Transverse colon (tissue), 4 donors: ENCODE results near the gene DCAF8. TPM values are rescaled to one million over a fixed set of nuclear protein-coding genes. Genes with fewer than 3 reads are reported as not detected.

Source experiments
- DNase-seq: peaks from one replicate; pipeline ENCODE4 v3.0.0-alpha.2; 2019
- H3K27ac ChIP-seq, 4 donors: fragments of 200-600 bp; sonication (generic); 2 replicates each; pipeline ENCODE4 v1.5.1; 2016 to 2018; ENCODE audit warnings: inconsistent platforms in 4 of 4
- H3K27me3 ChIP-seq: fragments of 200-600 bp; sonication (generic); 2 replicates; pipeline ENCODE4 v1.5.1; 2017; ENCODE audit warnings: inconsistent platforms
- H3K36me3 ChIP-seq, 4 donors: fragments of 200-600 bp; sonication (generic); 2 replicates each; pipeline ENCODE4 v1.5.1; 2017 to 2019; ENCODE audit warnings: inconsistent platforms in 4 of 4
- H3K4me1 ChIP-seq, 4 donors: fragments of 200-600 bp; sonication (generic); 2 replicates each; pipeline ENCODE4 v1.5.1; 2017 to 2020; ENCODE audit warnings: inconsistent platforms in 4 of 4
- H3K4me3 ChIP-seq, 4 donors: fragments of 200-600 bp; sonication (generic); 1 replicate in 1 of 4; 2 replicates in 3 of 4; pipeline versions ENCODE4 v1.5.1 to v1.6.1; 2017 to 2019; ENCODE audit warnings: inconsistent platforms in 4 of 4
- H3K9me3 ChIP-seq, 2 donors: fragments of 200-600 bp; sonication (generic); 2 replicates each; pipeline ENCODE4 v1.5.1; 2017 to 2019; ENCODE audit warnings: inconsistent platforms in 2 of 2
- CTCF ChIP-seq, 5 experiments: fragments of 200-600 bp in 3 of 5; fragments of 450-650 bp in 2 of 5; sonication (generic) in 3 of 5; IDR thresholded peaks; 1 replicate in 2 of 5; 2 replicates in 3 of 5; pipeline ENCODE4 v1.5.1; 2016 to 2017; ENCODE audit warnings: antibody characterized with exemption in 5 of 5, inconsistent platforms in 3 of 5, mild to moderate bottlenecking in 2 of 5, moderate library complexity in 1 of 5
- EP300 ChIP-seq: sonication (generic); formaldehyde crosslinking; IDR thresholded peaks from one replicate; pipeline ENCODE4 v1.6.1; 2017; ENCODE audit warnings: antibody characterized with exemption, low read depth
- POLR2A ChIP-seq: fragments of 450-650 bp; IDR thresholded peaks from one replicate; pipeline ENCODE4 v1.6.1; 2016; ENCODE audit warnings: antibody characterized with exemption, mild to moderate bottlenecking, moderate library complexity
- POLR2AphosphoS5 ChIP-seq, 3 donors: sonication (generic); formaldehyde crosslinking; IDR thresholded peaks; one replicate each; pipeline ENCODE4 v1.6.1; 2016; ENCODE audit warnings: antibody characterized with exemption in 3 of 3
- WGBS, 2 donors: methylation state at CpG; one replicate each; pipeline ENCODE4 v1.1.5; 2018; ENCODE audit warnings: low coverage in 1 of 2; 5-methylcytosine and 5-hydroxymethylcytosine counted together
- in situ Hi-C, 4 donors: fragments of 200-750 bp; cut with MboI; loops; one replicate each; pipeline versions ENCODE4 v1.15.0 to v1.15.1; 2017; ENCODE audit warnings: low sequenced_read_pairs in 3 of 4, low pct_ligation_motif_present in 1 of 4, low pct_unique_long_range_greater_than_20kb in 1 of 4
- intact Hi-C: fragments of 100-400 bp; cut with DNase I; formaldehyde crosslinking; loops from one replicate; pipeline ENCODE4 v1.15.1; 2023; ENCODE audit warnings: low total_unique reads
- total RNA-seq, 4 donors: library from RNA; depleted of rRNA; stranded (reverse); fragments of >200 nt; gene quantifications; one replicate each; pipeline ENCODE4 v1.1.0, GENCODE V29; 2016

DCAF8 gene
- total RNA-seq, 4 donors from 2014 or later, result 128 to 279 (median 137) TPM

GRCh38 chr1:160169553-160170399 lies 92.6 kb downstream of the DCAF8 start:
- peaks cover 3% of the 10 kb centered on the region for H3K27me3 ChIP-seq
- no peak for TF ChIP-seq EP300
- no peak for TF ChIP-seq CTCF (IDR thresholded peaks at IDR 0.05)
- no peak for TF ChIP-seq POLR2A
- no peak for TF ChIP-seq POLR2AphosphoS5 (IDR thresholded peaks at IDR 0.05)
- no peaks in the 10 kb centered on the region for H3K9me3 ChIP-seq
- H3K4me3 ChIP-seq, result no peak overlapping the region
- H3K27ac ChIP-seq, result no peak overlapping the region
- WGBS, 2 donors, result 33 to 65% methylated on average over 5 to 15 of the region's 15 CpGs
- H3K36me3 ChIP-seq, result no peaks in the 10 kb centered on the region
- in situ Hi-C loops, result no loop called here
- no peak for DNase-seq
- intact Hi-C loops, result no loop called here
- no peaks in the 10 kb centered on the region for H3K4me1 ChIP-seq

GRCh38 chr1:160168609-160169369 lies 93.6 kb downstream of the DCAF8 start:
- no peak overlapping the region for H3K27ac ChIP-seq
- intact Hi-C loops (no loop called here), in situ Hi-C loops (no loop called here)
- H3K9me3 ChIP-seq, result no peaks in the 10 kb centered on the region
- no peaks in the 10 kb centered on the region for H3K4me1 ChIP-seq
- H3K27me3 ChIP-seq, result peaks cover 3% of the 10 kb centered on the region
- 73 to 84% methylated on average over 5 to 13 of the region's 13 CpGs for WGBS, 2 donors
- no peak for DNase-seq
- H3K36me3 ChIP-seq, result no peaks in the 10 kb centered on the region
- TF ChIP-seq POLR2AphosphoS5 (IDR thresholded peaks at IDR 0.05) (no peak), EP300 (no peak), CTCF (IDR thresholded peaks at IDR 0.05) (no peak), POLR2A (no peak)
- no peak overlapping the region for H3K4me3 ChIP-seq

- Histone ChIP-seq H3K27ac (no peak overlapping the region), H3K27me3 (peaks cover 3% of the 10 kb centered on the region), H3K4me3 (no peak overlapping the region), H3K4me1 (no peaks in the 10 kb centered on the region), H3K9me3 (no peaks in the 10 kb centered on the region), H3K36me3 (no peaks in the 10 kb centered on the region)
- TF ChIP-seq POLR2A (no peak), CTCF (IDR thresholded peaks at IDR 0.05) (no peak), EP300 (no peak), POLR2AphosphoS5 (IDR thresholded peaks at IDR 0.05) (no peak)
- WGBS, 2 donors, result 43 to 82% methylated on average over 1 to 5 of the region's 5 CpGs
- intact Hi-C loops, result no loop called here
- no peak for DNase-seq
- in situ Hi-C loops, result no loop called here
Observed at GRCh38 chr1:160168016-160168415, 94.3 kb downstream of the DCAF8 start.

- peaks cover 3% of the 10 kb centered on the region for H3K27me3 ChIP-seq
- no peaks in the 10 kb centered on the region for H3K36me3 ChIP-seq
- 90 to 96% methylated on average over 6 of the region's 6 CpGs for WGBS, 2 donors
- no peaks in the 10 kb centered on the region for H3K4me1 ChIP-seq
- no peak for TF ChIP-seq POLR2A
- no peak for TF ChIP-seq POLR2AphosphoS5 (IDR thresholded peaks at IDR 0.05)
- TF ChIP-seq CTCF (IDR thresholded peaks at IDR 0.05), result no peak
- no peak for TF ChIP-seq EP300
- no peak overlapping the region for H3K4me3 ChIP-seq
- H3K9me3 ChIP-seq, result no peaks in the 10 kb centered on the region
- in situ Hi-C loops, result no loop called here
- no peak for DNase-seq
- no peak overlapping the region for H3K27ac ChIP-seq
- intact Hi-C loops, result no loop called here
Observed at GRCh38 chr1:160167580-160167979, 94.8 kb downstream of the DCAF8 start.
